Activated T-cell treated with anti-CD3 and anti-CD28 coated beads for 48 hours (primary cell): ENCODE results near the gene SPTSSB.

Experiments
- DNase-seq: peaks from one replicate; pipeline ENCODE4 v3.0.0-alpha.2; 2020; ENCODE audit warnings: low read depth

The SPTSSB gene

DNA sequence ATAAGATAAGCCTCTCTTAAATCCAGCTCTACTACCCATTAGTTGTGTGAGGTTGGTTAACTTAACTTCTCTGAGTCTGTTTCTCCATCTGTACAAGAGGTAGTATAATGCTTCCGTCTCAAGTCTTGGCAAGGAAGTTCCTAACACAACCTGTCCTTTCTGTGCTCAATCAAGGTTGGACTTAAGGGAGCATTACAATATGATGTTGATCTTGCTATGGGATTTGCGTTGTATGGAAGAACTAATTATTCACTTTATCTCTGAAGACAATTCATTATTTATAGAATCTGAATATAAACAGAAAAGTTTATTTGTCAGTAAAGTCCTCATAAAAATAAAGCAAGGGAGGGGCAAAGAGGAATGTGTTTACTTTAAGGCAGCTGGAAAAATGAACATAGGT lies 18.9 kb upstream of the SPTSSB start:
- no peak for DNase-seq

DNA sequence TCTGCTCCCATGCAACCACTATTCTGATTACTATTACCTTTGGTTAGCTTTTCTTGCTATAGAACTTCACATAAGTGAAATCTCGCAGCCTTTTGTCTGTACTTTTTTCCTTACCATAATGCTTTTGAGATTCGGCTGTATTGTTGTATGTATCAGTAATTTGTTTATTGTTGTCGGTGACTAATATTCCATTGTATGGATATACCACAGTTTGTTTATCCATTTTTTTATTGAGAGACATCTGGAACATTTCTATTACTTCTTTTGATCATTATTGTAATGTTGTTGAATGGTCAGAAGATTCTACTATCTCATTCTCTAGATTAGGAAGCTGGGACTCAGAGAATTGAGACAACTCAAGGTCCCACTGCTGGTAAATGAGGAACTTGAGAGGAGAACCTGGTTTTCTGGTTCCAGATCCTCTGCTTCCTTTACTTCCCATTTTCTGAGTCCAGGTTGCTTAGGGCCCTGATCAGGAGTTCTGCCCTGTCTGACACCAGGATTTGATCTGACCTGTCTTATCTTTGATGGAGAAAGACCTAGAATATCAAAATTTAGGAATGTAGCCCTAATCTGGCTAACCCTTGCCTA lies 18.2 kb upstream of the SPTSSB start:
- no peak for DNase-seq

DNA sequence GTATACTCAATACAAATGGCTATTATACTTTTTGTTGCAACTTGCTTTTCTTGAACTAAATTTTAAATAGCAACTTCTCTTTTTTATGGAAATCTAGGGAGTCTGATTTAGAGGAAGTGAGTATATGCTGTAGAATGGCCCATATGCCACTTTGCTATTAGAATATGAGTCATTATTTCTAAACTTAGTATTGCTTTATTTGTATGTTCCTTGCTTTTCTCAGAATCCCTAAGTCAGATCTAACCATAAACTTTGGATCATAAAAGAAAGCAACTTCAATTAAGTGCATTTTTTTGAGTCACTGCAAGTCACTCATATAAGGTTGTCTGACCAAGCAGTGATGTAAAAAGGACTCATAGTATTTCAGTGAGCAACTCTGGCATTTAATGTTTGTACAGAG lies 17.5 kb upstream of the SPTSSB start:
- no peak for DNase-seq

DNA sequence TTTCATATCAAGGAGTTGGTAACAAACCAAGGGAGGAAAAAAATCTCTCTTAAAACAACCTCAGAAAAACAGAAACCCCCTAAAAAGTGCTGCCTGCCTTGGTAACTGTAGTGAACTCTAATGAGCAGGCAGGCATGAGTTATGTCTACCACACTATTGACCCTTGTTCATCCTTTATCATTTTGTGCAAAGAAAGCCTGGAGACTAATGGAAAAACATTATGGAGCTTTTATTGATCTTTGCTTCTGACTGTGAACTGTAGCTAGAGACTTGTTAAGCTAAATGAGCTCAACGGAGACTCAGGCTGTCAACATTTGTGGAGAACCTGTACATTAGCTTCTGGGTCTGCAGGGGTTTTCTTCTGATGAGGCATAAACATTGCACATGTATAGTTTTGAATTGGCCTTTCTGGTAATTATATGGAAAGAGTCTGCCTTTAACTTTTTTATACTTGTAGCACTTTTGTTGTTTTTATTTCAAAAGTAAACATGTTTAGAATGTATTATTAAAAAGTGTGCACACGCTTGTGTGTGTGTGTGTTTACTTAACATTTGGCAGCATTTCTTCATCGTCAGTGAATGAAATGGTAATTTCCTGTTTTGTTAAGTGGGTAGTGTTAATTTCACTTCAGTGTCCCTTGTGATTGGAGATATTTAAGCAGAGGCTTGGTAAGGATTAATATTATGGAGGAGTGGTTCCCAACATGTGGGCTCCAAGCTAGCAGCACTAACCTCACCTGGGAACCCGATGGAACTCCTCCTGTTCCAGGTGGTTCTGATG lies 15.9 kb upstream of the SPTSSB start:
- no peak for DNase-seq

DNA sequence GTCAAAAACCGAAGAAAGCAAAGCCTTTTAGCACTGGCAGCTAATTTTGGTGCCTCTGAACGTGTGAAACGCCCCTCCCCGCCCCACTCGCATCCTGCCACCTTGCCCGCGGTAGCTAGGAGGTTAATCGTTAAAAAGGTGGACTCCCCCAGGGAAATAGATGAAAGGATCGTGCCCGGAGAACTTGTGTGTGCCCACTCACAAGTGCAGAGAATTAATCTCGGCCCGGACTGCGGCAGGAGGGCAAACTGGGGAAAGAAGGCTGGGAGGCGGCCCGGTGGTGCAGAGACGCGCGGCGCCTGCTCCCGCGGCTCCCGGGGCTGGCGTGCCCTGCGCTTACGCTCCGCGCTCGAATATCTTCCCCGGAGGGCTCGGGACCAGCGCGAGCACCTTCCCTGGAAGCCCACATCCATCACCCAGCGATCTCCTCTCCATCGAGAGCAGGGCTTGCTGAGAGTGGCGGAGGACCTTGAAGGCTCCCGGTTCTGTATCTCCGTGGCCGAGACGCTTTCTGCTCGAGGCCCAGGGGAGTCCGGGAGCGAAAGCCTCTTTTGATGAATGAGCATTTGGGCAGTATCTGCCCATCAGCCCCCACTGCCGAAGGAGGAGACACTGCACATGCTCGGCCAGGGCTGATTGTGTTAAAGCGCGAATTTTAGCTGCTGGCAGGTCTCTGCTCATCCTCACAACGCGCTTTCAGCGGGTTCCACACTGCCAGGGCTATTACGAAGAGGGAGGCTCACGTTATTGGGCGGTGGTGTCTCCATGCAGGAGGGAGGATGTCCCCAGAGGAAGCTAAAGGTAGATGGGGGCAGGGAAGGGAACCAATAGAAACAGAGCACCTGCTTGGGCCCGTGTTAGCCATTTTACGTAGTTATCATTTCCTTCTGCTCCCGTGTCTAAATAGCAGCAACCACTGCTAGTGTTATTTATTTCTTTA lies 1.3 kb upstream of the SPTSSB start:
- DNase-seq: no peak

DNA sequence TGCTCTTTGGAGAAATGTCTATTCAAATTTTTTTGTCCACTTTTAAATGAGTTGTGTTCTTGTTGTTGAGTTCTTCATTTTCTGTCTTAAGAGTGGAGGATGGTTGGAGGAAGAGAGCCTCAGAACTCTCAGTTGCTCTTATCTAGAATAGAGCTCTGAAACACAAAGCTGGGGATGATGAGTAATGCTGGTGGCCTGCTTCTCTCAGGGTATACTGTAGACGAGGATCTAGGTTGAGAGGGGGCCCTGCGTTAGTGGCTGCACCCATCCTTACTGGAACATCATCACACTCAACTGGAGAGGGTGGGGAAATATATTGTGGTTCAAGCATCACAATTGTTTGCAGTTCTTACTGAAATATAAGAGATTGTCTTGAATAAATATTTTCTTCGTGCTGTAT lies 1.8 kb downstream of the SPTSSB start:
- DNase-seq: no peak

DNA sequence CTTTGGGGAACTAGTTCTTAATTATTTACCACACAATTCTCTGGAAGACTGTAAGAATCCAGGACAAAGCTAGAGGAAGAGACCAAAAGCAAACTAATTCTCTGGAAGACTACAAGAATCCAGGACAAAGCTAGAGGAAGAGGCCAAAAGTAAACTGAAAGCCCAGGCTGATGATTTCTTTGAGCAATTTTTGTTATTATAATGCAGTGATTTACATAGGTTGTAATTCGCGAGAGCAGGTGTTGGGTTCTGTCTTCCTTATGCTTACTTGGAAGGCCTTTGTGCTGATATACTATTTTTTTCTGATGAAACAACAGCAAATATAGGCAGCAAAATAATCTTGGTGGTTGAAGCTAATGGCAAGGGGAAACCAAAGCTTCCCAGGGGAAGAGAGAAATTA lies 5.2 kb downstream of the SPTSSB start:
- no peak for DNase-seq

DNA sequence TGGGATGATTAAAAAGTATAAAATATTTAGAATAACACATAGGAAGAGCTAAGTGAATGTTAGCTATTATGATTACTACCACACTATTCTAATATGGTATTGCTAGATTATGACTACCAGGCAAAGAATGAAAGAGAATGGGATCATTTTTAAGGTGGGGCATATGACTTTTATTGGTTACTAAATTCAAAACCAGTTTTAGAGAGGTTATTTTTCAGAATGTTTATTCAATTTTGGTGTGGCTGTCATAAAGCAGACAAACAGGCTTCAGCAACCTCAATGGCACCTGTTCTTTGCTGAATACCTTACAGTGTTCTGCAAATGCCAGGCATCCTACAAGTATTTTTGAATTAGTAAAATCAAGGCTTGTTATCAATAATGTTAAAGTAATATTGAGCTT lies 12.8 kb downstream of the SPTSSB start:
- no peak for DNase-seq

DNA sequence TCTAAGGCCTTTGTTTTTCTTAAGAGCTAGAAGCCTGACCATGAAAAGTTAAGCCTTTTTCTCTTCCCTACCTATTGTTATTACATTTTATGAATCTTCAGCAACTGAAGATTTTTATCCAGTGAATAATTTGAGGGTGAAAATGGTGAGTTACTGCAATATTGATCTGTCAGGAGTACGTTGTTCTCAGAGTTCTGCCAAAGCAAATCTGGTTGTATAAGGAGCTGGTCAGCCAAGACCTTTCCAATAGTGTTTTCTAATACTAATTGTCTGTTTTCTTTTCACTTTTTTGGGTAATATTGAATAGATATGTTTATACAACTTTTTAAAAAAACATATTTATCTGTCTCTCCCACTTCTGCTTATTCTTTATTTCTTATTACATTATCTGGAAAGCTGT lies 15.0 kb downstream of the SPTSSB start:
- no peak for DNase-seq

DNA sequence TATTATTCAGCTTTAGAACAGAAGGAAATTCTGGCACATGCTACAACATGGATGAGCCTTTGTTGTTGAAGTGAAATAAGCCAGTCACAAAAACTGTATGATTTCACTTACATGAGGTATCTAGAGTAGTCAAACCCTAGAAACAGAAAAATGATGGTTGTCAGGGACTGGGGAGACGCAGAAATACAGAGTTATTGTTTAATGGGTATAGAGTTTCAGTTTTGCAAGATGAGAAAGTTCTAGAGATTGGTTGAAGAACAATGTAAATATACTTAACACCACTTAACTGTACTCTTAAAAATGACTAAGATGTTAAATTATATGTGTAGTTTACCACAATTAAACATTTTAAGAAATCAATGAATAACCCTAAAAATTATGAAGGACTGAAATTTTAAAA lies 15.8 kb downstream of the SPTSSB start:
- DNase-seq: no peak

DNA sequence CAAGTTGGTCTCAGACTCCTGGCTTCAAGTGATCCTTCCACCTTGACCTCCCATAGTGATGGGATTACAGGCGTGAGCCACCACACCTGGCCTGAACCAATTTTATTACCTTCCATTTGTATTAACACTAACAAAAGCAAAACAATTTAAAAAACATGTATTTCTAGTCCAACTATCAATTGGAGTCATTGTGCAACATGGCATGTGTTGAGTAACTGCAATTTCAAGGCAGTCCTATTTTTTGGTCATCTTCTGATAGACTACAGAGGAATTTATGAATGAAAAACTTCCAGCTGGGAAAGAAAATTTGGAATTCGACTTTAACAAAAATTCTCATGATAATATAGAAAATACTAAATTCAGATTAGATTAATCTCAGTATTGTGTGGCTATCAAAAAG lies 16.8 kb downstream of the SPTSSB start:
- no peak for DNase-seq

DNA sequence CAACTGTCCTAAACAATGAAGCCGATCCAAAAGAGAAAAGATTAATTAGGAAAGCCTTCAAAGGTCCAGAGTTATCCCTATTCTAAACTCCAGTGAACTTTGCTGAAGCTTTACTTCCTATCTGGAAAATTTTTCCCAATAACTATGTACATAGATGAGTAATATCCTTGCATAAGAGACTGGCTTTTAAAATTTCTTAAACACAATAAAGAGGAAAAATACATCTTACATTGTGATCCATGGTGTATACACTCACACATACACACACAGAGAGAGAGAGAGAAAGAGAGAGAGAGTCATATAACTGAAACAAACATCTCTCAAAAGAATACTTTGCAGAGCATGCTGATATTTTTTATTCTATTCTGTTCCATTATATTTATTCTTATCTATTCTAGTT lies 20.0 kb downstream of the SPTSSB start:
- DNase-seq: no peak

DNA sequence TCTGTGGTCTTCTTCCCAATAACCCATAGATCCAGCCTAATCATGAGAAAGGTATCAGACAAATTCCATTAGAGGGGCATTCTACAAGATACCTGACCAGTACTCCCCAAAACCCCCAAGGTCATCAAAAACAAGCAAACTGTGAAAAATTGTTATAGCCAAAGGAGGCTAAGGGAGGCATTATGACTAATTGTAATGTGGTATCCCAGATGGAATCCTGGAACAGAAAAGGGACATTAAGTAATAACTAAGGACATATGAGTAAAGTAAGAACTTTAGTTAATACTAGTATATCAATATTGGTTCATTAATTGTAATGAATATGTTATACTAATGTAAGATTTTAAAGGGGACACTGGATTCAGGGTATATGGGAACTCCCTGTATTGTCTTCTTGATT lies 20.4 kb downstream of the SPTSSB start:
- no peak for DNase-seq

DNA sequence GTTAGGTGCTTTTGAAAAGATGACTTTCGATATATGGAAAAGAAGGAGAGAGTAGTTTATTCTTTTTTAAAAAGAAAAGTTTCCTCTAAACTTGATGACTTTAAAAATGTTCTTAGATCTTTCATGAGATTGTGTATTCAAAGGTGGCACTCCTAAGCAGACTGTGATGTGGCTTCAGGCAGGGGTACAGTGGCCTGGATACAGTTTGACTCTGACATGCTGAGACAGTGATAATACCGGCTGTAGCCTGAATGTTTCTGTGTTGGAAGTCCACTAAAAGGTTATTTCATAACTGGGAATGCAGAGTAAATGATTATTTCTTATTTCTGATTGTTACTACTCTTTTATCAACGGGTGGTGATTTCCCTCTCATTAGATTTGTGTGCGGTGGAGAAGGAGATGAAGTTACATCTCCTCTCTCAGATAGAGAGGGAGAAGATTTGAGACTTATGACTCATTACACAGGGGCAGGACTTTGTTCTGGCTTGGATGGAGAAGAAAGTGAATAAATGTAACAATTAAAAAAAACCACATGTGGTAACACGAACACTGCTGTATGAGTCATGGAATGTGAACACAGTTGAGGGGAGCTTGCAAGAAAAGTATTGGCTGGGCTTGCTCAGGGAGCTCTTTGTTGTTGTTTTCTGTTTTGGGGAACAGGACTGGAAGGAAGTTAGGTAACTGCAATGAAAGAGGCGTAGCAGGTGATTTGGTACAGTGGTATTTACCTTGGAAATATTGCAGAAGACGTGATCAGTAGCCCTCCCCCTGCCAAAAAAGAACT lies 21.6 kb downstream of the SPTSSB start:
- no peak for DNase-seq

DNA sequence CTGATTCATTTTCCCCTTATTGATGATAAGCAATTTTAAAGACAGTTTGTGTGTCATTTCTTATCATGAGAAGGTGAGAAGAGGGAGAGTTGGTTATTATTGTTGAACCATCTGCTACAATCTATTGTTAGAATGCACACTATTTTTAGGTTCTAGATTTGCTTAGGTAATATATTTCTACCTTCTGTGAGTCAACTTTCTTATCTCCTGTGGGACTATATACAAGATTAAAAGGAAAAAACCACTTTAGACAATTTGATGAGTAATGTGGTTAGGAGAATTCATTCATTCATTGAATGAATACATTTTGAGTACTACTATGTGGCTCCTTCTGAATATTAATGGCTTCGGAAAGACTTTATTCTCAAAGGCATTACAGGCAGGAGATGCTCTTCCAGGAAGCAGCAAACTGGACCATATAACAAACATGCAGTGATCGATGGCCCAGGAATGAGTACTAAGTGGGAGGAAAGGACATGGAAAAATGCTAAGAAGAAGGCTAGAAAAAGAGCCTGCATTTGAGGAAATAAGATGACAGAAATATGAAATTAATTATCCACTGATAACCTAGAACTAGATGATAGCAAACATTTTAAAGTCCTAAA lies 22.4 kb downstream of the SPTSSB start:
- DNase-seq: no peak

DNA sequence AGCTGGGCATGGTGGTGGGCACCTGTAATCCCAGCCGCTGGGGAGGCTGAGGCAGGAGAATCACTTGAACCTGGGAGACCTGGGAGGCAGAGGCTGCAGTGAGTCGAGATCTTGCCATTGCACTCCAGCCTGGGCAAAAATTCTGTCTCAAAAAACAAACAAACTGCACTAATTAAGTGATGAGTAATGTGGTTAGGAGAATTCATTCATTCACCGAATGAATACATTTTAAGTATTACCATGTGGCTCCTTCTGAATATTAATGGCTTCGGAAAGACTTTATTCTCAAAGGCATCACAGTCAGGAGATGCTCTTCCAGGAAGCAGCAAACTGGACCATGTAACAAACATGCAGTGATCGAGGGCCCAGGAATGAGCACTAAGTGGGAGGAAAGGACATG lies 23.6 kb downstream of the SPTSSB start:
- DNase-seq: no peak

DNA sequence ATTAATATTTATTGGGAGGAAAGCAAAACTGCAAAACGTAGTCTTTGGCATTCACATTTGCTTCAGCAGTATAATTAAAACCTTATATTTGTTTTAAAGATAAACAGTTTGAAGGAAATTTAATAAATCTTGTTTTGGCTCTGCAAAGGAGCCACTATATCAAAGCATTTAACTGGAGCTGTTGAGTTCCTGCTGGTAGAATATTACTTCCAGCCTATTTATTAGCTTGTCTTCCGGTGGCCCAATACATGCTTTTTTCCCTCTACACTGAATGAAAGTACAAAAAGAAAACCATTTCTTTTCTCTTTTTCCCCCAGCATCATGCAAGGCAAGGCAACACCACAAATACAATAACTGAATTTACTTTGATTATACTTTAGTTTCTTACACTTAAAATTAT lies 26.3 kb downstream of the SPTSSB start:
- DNase-seq: no peak

DNA sequence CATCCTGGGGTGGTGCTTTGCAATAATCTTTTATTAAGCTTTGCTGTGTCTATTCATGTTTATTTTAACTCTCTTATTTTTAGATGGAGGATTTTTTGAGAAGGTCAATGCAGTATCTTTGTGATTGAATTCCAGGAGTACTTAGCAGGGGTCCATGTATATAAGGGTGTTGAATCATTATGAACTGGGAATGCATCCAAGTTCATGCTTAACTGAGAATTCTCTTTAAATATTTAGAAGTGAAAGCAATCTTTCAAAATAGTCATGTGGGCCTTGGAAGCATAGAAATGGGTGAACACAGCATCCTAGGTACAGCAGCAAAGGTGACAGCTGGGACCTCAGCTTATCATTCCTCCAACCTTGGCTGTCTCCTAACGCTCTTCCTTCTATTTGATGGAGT lies 27.3 kb downstream of the SPTSSB start:
- DNase-seq: no peak

DNA sequence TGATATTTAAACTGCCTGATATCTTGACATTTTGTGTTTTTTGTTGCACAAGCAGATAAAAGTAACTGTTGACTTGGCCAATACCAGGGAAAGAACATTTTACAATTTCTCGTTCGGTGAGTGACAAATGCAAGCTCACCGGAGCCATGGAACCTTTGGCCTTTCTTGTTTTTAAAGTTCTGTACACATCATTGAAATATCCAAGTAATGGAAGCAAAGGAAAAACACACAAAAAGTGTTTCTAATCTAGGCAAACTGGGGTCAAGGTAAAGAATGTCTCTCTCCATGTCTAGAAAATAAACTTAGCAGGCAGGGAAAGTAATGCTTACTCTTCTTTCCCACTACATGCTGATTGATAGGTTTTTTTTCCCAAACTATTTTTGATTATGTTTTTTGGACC lies 27.8 kb downstream of the SPTSSB start:
- no peak for DNase-seq

DNA sequence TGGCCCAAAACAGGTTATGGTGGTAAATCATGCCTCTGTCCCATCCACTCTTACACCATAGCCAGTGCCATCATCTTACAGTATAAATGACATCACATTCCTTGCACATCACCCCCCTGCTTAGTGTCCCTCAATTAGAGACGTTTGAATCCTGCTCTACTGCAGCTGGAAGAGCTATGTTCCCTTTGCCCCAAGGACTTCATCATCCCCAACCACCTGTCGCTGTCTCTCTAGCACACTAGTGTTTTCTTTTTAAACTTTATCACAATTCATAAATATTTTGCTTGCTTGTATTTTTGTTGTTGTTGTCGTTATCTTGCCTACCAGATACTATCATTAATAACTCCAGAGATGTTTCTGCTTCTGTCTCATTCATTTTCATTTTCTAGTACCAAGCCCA lies 28.7 kb downstream of the SPTSSB start:
- DNase-seq: no peak

DNA sequence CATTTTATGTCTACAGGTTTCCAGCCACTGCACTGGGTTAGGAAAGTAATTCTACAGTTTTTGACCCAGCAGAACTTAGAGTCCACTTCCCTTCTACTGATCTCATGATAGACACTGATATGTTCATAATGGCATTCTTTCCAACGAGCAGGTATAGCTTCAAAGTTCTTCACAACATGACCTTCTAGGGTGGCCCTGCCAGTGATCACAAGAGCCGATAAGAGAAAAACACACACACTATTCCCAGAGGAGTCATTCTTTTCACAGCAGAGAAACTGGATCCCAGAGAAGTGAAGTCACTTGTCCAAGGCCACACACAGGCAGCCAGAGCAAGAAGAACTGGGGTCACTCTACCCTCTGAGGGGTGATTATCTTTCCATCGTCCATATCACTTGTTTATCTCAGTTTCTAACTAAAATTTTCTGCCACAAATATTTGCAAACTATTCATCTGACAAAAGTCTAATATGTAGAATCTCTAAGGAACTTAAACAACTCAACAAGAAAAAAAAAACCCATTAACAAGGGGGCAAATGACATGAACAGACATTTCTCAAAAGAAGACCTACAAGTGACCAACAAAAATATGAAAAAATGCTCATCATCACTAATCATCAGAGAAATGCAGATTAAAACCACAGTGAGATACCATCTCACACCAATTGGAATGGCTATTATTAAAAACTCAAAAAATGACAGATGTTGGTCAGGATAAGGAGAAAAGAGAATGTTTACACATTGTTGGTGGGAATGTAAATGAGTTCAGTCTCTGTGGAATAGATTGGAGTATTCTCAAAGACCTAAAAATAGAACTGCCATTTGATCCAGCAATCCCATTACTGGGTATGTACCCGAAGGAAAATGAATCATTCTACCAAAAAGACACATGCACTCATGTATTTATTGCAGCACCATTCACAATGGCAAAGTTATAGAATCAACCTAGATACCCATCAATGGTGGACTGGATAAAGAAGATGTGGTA lies 31.5 kb downstream of the SPTSSB start:
- no peak for DNase-seq
